Colon (tissue), 2 donors: ENCODE data around the gene MUC15.
"Not testable (repeated sequence)": the region's sequence is repeated elsewhere in the genome, so short reads cannot be mapped to it uniquely, and the experiment has no call there.

Source experiments
- FAIRE-seq: peaks from 2 replicates; lab custom pipeline; 2012; peaks lifted over from hg19 to GRCh38; lab: Jason Lieb, UNC
- donor health status: control.
- donor health status: control.

Gene MUC15

GRCh38 chr11:26571861-26572654 lies at the start of gene MUC15:
MUC15 (minus strand) TSS chr11:26572263; CDS start chr11:26567094, 5,169 bp downstream.
- FAIRE-seq = no peak

- no peak for FAIRE-seq
These were observed 49.1 kb upstream of the MUC15 start for GRCh38 chr11:26621132-26621531.

- FAIRE-seq = peak; percentile 21
These were observed 48.4 kb upstream of the MUC15 start for GRCh38 chr11:26620282-26621045.

DNA sequence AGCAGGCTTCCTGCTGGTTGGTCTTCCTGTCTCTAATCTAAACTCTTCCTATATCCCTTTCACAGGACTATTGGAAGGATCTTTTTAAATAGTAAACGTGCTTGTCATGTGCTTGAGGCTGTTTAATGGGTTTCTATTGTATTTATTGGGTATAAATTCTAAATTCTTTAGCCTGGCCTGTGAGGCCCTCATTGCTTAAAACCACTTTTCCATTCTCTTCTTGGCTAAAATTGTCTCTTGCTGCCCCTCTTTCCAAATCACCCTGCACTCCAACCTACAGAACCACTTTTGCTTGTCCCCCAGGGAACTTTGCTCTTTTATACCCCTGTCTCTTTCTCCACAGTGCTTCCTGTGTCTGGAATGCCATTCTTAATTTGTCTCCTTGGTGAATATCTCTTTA lies 46.4 kb upstream of the MUC15 start:
- FAIRE-seq = no peak

- FAIRE-seq = no peak
These were observed 41.7 kb upstream of the MUC15 start for GRCh38 chr11:26613759-26614158.

- FAIRE-seq = no peak
These were observed 36.6 kb upstream of the MUC15 start for GRCh38 chr11:26608507-26609146.

- no peak for FAIRE-seq
These were observed 35.9 kb upstream of the MUC15 start for GRCh38 chr11:26607725-26608506.

DNA sequence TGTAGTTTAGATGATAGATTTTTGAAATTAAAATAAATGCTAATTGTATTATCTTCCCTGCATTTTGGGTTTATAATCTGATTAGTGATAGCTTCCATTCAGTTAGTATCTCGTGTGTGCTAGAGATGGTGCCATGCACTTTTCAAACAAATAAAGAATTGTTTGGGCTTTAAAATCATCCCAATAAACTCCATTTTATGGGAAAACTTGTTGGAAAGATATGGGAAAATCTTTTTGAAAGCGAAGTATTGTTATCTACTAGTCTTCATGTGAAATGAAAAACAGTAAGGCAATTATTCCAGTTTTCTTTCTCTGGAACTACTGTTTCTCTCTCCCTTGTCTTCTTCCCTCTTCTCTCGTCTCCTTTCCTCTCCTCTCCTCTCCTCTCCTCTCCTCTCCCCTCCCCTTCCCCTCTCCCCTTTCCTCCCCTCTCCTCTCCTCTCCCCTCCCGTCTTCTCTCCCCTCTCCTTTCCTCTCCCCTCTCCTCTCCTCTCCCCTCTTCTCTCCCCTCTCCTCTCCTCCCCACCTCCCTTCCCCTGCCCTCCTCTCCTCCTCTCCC lies 27.9 kb upstream of the MUC15 start:
- no peak for FAIRE-seq

GRCh38 chr11:26599425-26599824 lies 27.4 kb upstream of the MUC15 start:
- no peak for FAIRE-seq

GRCh38 chr11:26597899-26598298 lies 25.8 kb upstream of the MUC15 start:
- no peak for FAIRE-seq

DNA sequence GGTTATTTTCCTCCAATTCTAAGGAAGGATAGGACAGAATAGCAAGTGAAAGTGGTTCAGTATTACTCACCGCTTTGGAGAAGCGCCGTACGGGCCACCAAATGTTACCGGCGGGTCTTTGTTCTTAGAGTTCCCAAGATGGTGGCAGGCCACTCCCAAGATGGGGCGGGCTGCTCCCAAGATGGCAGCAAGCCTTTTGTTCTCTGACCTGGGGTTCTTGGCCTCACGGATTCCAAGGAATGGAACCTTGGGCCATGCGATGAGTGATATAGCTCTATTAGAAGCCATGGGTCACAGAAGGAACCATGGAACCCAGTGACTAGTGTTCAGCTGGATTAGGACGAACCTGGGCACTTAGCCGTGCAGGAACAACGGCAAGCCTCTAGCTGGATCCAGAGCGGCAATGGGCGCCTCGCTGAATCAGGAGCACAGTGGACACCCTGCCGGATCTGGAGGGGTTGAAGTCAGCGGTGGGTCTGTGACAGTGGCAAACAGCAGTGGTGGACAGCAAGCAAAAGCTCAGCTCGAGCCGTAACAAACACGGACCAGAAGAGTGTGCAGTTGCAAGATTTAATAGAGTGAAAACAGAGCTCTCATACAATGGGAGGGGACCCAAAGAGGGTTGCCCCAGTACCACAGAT lies 25.1 kb upstream of the MUC15 start:
- not testable (repeated sequence) for FAIRE-seq

DNA sequence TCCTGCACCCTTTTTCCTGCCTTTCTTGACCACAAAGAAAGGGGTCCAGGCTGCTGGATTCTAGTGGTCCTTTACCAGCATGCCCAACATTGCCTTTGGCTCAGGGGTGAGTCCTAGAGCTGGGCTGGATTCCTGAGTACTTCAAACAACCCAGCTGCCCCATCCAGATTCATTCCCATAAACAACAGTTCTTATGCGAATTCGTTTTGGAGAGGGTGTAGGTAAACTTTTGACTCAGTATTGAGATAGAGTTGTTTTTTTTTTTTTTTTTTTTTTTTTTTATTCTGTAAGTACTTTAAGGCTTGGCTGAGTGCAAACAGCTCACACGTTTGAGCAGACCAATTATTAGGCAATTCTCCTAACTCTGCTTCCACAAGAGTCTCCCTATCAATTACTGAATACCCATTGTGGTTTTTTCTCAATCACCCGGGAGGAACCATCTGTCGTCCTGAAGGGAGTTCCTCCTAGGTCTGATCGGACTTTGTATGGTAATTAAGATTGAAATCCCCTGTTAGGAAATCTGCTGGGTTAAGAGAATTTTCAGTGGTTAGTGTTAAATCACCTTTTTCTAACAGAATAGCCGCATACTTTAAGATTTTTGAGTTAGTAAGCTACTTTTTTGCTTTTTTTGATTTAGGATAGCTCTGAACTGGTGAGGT lies 23.3 kb upstream of the MUC15 start:
- FAIRE-seq = not testable (repeated sequence)

DNA sequence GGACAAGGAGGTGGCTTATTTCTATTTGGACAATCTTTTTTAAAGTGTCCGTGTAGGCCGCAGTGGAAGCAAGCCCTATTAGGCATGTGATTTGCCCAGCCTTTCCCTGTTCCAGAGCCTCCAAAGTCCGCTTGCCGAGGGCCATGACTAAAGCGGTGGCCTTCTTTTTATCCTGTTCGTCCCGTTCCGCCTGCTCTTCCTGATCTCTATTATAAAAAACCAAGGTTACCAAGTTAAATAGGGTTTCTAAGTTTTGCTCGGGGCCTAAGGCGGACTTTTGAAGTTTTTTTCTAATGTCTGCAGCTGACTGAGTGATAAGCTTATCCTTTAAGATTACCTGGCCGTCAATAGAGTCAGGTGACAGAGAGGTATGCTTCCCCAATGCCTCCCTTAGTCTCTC lies 21.6 kb upstream of the MUC15 start:
- no peak for FAIRE-seq

GRCh38 chr11:26587073-26587472 lies 15.0 kb upstream of the MUC15 start:
- no peak for FAIRE-seq

DNA sequence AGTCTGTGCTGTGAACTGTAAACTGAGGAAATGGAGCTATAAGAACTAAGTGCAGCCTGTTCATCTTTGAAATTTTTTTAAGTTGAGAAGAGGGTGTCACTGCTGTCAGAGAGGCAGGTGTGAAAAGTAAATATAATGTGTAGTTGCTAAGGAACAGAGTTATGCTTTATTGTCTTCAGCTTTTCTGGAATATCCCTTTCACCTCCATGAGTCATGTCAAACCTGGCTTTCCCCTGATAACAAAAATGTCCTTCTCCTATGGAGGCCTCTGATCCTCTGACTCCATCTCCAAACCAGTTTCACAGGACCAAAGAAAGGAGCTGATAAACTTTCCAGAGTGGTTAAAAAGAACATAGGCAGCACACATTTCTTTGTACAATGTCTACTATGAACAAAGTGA lies 12.8 kb upstream of the MUC15 start:
- FAIRE-seq = no peak

DNA sequence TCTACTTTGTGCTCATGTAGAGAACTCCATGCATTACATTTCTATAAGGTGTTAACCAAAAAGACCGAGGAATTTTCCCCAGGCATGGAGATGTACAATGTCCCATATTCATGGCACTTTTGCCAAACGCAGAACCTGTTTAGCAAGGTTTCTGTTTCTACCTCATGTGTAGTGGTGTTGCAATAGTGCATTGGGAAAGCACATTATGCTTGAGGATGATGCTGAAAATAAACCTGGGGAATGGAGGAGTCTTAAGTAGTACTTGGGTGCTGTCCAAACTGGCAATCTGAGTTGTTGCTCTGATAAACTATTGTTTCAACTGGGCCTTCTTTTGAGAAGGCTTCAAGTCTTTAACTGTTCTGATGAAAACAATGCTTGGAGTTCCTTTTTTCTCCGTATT lies 11.5 kb upstream of the MUC15 start:
- FAIRE-seq = no peak

GRCh38 chr11:26580929-26581328 lies 8.9 kb upstream of the MUC15 start:
- no peak for FAIRE-seq

DNA sequence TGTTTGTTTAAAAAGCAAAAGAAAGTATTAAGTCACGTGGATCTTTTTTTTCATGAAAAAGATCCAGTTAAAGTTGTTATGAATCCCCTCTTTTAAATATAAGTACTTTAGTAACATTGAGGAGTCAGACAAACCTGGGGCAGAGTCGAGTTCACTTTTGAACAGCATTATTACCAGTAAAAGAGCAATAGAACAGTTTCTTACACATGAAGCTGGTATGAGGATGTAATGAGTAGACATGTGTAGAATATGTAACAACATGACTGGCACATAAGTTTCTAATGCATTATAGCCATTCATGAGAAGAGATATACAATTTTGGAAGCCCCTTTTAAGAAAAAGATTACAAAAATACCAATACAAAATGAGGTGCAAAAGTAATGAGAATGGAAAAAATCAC lies 7.6 kb upstream of the MUC15 start:
- no peak for FAIRE-seq

DNA sequence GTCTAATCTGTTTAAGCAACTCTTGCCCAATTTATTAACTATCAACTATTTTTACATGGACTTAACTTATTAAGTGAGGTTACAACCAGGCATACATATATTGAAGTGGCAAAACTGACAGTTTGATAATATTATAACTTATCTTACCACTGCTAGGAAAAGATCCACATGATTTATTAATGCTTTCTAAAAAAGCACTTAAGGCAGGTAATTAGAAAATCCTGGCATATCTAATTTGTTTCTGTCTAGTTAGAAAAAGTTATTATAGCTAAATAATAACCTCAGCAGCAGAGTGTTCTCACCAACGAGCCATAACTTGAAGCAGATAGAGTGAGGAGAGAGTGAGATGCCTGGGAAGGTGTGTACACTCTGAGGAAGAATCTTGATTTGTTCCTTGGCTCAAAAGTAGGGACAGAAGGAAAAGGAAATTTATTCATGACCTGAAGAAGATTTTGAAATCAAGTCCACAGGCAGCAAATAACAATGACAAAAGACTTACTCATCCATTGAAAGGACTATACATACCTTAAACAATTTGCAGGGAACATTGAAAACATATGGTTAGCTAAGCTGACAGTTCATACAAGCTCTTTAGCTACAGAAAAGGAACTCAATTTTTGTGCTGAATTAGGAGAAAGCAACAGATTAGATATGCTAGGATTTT lies 7.1 kb upstream of the MUC15 start:
- no peak for FAIRE-seq

- FAIRE-seq = no peak
These were observed 3.9 kb upstream of the MUC15 start for GRCh38 chr11:26575946-26576345.
